AG04449 (cell line): ENCODE data around the gene IDI2.

Experiments used
- CTCF ChIA-PET: fragments of 350-600 bp; formaldehyde crosslinking; extraction: SDS; loops from one replicate; lab custom pipeline; 2021; ENCODE audit warnings: antibody characterized with exemption; lab: Yijun Ruan, JAX
- POLR2A ChIA-PET: fragments of 400-600, 350-600 bp; formaldehyde crosslinking; extraction: SDS; loops from one replicate; lab custom pipeline; 2020; ENCODE audit warnings: antibody characterized with exemption, inconsistent platforms; lab: Yijun Ruan, JAX
- DNase-seq: peaks from one replicate; pipeline ENCODE4 v3.0.0-alpha.2; 2010; ENCODE audit warnings: low read depth, low spot score
- H3K4me3 ChIP-seq: 2 replicates; pipeline ENCODE4 v1.5.1; 2011; ENCODE audit warnings: low read depth, mild to moderate bottlenecking, control low read depth, low read length
- CTCF ChIP-seq: IDR thresholded peaks from one replicate; pipeline ENCODE4 v1.5.1; 2011; ENCODE audit warnings: mild to moderate bottlenecking, moderate library complexity, low read length, control low read depth, inconsistent platforms; ENCODE audit not compliant: insufficient read depth; ENCODE audit errors: missing control alignments

Gene IDI2

GRCh38 chr10:1034758-1035157 lies 9.1 kb upstream of the IDI2 start:
- ChIA-PET POLR2A (interaction anchor here (4.0 kb wide), 1 partner anchor 14 kb away, joined by 17 read pairs; the partner anchor contains the start of gene IDI1), CTCF (interaction anchor here (0.9 kb wide), 1 partner anchor 10 kb away, joined by 4 read pairs; no protein-coding TSS in a partner anchor)
- H3K4me3 ChIP-seq: no peak overlapping the region
- TF ChIP-seq CTCF: no peak
- no peak for DNase-seq

GRCh38 chr10:1033601-1034000 lies 7.9 kb upstream of the IDI2 start:
- POLR2A ChIA-PET: interaction anchor here (1.5 kb wide), 1 partner anchor 16 kb away, joined by 5 read pairs; the partner anchor contains the start of gene IDI1
- CTCF ChIA-PET: no interaction called here
- no peak for TF ChIP-seq CTCF
- no peak for DNase-seq
- no peak overlapping the region for H3K4me3 ChIP-seq

- POLR2A ChIA-PET: no interaction called here
- TF ChIP-seq CTCF: no peak
- DNase-seq: no peak
- no peak overlapping the region for H3K4me3 ChIP-seq
- CTCF ChIA-PET: no interaction called here
Observed at GRCh38 chr10:1029838-1030237, 4.2 kb upstream of the IDI2 start.

GRCh38 chr10:1026578-1026977 lies 919 bp upstream of the IDI2 start:
- TF ChIP-seq CTCF: no peak
- CTCF ChIA-PET: no interaction called here
- no peak overlapping the region for H3K4me3 ChIP-seq
- POLR2A ChIA-PET: no interaction called here
- DNase-seq: no peak

- no peak for TF ChIP-seq CTCF
- ChIA-PET POLR2A (no interaction called here), CTCF (no interaction called here)
- no peak overlapping the region for H3K4me3 ChIP-seq
- no peak for DNase-seq
Observed at GRCh38 chr10:1024103-1024502, 1.6 kb downstream of the IDI2 start.

- ChIA-PET POLR2A (interaction anchor here (1.8 kb wide), 1 partner anchor 35 kb away, joined by 5 read pairs; the partner anchor contains the start of gene GTPBP4), CTCF (no interaction called here)
- no peak for DNase-seq
- TF ChIP-seq CTCF: no peak
- no peak overlapping the region for H3K4me3 ChIP-seq
Observed at GRCh38 chr10:1022413-1022812, 3.2 kb downstream of the IDI2 start.
